RWPE2 (cell line): ENCODE measurements around the gene KRT84.

Experiments
- ATAC-seq: fragments of 200-7000 bp; cut with Tn5 transposase; 3 replicates; pipeline ENCODE4 v1.9.1; 2021; ENCODE audit warnings: low read depth
- DNase-seq: peaks from one replicate; pipeline ENCODE4 v3.0.0-alpha.2; 2020; ENCODE audit warnings: low spot score
- H3K27ac ChIP-seq: fragments of 450-650 bp; 2 replicates; pipeline ENCODE4 v1.5.1; 2017; ENCODE audit warnings: mild to moderate bottlenecking; ENCODE audit not compliant: poor library complexity, severe bottlenecking
- H3K27me3 ChIP-seq: fragments of 250-450 bp; sonication (Bioruptor Pico); 2 replicates; pipeline ENCODE4 v1.5.1; 2021; ENCODE audit warnings: mild to moderate bottlenecking, moderate library complexity; ENCODE audit not compliant: insufficient read depth, poor library complexity, severe bottlenecking
- H3K36me3 ChIP-seq: fragments of 250-450 bp; sonication (Bioruptor Pico); 2 replicates; pipeline ENCODE4 v1.5.1; 2020; ENCODE audit warnings: low read depth, mild to moderate bottlenecking, moderate library complexity
- H3K4me1 ChIP-seq: fragments of 250-450 bp; sonication (Bioruptor Pico); 2 replicates; pipeline ENCODE4 v1.5.1; 2021; ENCODE audit warnings: mild to moderate bottlenecking, moderate library complexity; ENCODE audit not compliant: insufficient read depth, poor library complexity, severe bottlenecking
- H3K4me3 ChIP-seq: fragments of 250-450 bp; sonication (Bioruptor Pico); 2 replicates; pipeline ENCODE4 v1.5.1; 2021; ENCODE audit warnings: mild to moderate bottlenecking, moderate library complexity; ENCODE audit not compliant: severe bottlenecking
- H3K9me3 ChIP-seq: fragments of 250-450 bp; sonication (Bioruptor Pico); 2 replicates; pipeline ENCODE4 v1.5.1; 2021; ENCODE audit warnings: mild to moderate bottlenecking, moderate library complexity; ENCODE audit not compliant: severe bottlenecking
- TF ChIP-seq, protein P1 (sequence below): fragments of 450-650 bp; IDR thresholded peaks from one replicate; pipeline ENCODE4 v1.5.1; 2017; ENCODE audit warnings: mild to moderate bottlenecking, moderate library complexity; ENCODE audit not compliant: poor library complexity, severe bottlenecking

KRT84 gene

DNA sequence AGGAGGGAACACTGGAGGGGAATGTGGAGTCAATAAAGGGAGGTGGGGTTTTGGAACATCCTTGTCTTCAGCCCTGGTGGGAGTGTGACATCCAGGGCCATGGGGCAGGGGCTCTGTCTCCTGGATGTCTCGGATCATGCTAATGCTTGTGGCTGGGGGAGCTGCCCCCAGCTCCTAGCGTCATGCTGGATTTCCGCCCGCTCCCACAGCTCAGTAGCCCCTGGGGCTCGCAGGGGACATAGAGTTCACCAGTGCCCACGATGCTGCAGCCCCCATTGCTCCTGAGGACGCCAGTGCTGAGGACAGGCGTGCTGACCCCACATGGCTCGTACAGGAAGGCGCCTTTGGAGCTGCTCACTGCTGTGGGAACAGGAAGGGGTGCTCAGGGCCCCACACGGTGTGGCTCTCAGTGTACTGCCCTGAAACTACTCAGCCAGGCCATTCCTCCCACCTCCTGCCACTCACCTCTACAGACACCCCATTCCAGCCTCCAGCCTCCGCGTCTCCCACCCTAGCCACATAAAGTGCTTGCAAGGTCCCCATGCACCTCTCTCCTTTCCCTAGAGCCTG, 9.5 kb upstream of the KRT84 start:
- Histone ChIP-seq H3K4me3 (no peak overlapping the region), H3K27me3 (no peaks in the 10 kb centered on the region), H3K36me3 (no peaks in the 10 kb centered on the region), H3K4me1 (peaks cover 15% of the 10 kb centered on the region), H3K9me3 (no peaks in the 10 kb centered on the region), H3K27ac (no peak overlapping the region)
- no peak for DNase-seq
- no peak for ATAC-seq
- TF ChIP-seq, protein P1, sequence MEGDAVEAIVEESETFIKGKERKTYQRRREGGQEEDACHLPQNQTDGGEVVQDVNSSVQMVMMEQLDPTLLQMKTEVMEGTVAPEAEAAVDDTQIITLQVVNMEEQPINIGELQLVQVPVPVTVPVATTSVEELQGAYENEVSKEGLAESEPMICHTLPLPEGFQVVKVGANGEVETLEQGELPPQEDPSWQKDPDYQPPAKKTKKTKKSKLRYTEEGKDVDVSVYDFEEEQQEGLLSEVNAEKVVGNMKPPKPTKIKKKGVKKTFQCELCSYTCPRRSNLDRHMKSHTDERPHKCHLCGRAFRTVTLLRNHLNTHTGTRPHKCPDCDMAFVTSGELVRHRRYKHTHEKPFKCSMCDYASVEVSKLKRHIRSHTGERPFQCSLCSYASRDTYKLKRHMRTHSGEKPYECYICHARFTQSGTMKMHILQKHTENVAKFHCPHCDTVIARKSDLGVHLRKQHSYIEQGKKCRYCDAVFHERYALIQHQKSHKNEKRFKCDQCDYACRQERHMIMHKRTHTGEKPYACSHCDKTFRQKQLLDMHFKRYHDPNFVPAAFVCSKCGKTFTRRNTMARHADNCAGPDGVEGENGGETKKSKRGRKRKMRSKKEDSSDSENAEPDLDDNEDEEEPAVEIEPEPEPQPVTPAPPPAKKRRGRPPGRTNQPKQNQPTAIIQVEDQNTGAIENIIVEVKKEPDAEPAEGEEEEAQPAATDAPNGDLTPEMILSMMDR: no peak

DNA sequence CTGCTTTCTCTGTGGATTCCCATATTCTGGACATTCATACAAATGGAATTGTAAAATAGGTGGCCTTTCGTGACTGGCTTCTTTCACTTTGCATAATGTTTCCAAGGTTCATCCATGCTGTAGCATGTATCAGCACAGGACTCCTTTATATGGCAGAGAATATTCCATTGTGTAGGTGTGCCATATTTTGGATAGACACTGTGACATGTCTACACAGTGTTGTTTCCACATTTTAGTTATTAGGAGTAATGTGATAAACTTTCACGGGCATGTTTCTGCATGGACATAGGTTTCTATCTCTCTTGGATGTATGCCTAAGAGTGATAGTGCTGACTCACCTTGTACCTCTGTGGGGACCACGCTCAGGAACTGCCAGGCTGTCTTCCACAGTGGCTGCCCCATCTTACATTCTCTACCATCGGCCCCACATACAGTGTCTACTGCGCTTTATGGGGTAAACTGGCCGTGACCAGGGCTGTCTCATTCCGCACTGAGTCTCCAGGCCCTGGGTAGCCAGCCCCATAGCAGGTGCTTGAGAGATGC, 7.1 kb upstream of the KRT84 start:
- Histone ChIP-seq H3K4me1 (peaks cover 23% of the 10 kb centered on the region), H3K27me3 (no peaks in the 10 kb centered on the region), H3K36me3 (no peaks in the 10 kb centered on the region), H3K4me3 (no peak overlapping the region), H3K27ac (no peak overlapping the region), H3K9me3 (no peaks in the 10 kb centered on the region)
- ATAC-seq (peak; percentile 38; the same call in 2 of the 3 replicates), DNase-seq (no peak)
- TF ChIP-seq, protein P1: no peak

DNA sequence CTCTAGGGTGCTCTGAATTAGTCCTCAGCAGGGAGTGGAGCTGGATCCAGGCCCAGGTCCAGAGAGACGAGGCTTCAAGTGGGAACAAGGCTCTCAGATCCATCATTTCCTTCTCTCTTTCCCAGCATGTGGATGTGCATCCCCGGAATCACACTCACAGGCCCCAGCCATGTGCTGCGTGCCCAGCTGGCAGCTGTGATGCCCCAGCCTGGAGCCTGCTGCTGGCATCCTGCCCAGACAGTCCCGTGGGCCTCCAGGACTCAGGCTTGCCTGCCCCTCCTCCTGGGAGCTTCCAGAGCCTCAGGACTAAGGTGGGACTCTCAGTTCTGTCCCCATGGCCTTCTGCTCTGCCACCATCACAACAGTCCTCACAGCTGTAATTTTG, 6.2 kb upstream of the KRT84 start:
- no peaks in the 10 kb centered on the region for H3K36me3 ChIP-seq
- H3K27me3 ChIP-seq: no peaks in the 10 kb centered on the region
- H3K9me3 ChIP-seq: no peaks in the 10 kb centered on the region
- TF ChIP-seq, protein P1: no peak
- H3K4me1 ChIP-seq: peaks cover 23% of the 10 kb centered on the region
- H3K27ac ChIP-seq: no peak overlapping the region
- ATAC-seq (no peak), DNase-seq (no peak)
- no peak overlapping the region for H3K4me3 ChIP-seq

DNA sequence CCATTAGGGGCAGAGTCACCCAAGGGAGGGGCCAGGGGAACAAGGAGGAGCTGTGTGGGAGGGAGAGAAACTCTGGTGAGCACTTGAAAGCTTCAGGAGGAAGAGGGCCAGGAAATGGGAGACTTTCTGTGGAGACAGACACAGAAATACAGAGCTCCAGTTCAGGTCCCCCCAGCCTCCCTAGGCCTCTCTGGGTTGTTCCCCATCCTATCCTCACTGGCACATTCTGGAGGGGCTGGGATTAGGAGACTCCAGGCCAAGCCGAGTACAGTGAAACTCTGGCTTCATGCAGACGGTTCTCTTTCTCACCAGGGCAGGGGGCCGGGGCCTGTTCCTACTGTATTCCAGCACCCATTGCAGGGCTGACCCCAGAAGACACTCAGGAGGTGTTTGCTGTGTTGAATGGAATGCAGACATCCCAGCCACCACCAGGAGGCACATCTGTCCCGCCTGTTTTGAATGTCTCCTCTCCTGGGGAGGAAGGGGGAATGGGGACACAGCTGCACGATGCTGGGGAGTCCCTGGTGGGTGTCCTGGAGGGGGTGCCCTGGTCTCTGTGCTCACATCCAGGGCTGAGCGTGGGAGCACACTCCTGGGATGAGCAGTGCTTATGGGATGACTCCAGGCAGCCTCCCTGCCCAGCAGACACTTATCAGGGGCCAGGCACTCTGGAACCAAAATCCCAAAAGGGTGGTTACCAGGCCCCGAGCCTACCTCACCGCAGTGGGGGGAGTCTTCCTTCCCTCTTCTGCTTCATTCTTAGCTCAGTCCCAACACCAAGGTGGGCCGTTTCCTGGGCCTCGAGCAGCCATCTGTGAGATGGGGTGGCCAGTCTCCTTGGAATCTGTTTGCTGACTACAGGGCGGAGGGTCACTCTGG, 5.5 kb upstream of the KRT84 start:
- no peak for DNase-seq

More for the DNA sequence above, 5.5 kb upstream of the KRT84 start:
- Histone ChIP-seq H3K4me1 (peaks cover 23% of the 10 kb centered on the region), H3K4me3 (no peak overlapping the region), H3K27ac (no peak overlapping the region), H3K27me3 (no peaks in the 10 kb centered on the region), H3K36me3 (no peaks in the 10 kb centered on the region), H3K9me3 (no peaks in the 10 kb centered on the region)
- TF ChIP-seq, protein P1: peak; percentile 54
- no peak for ATAC-seq
